HG03103 (cell line): ENCODE data around the gene NSD1.
"Not testable (repeated sequence)": the region's sequence is repeated elsewhere in the genome, so short reads cannot be mapped to it uniquely, and the experiment has no call there.

Experiments used
- ATAC-seq: cut with Tn5 transposase; IDR thresholded peaks from one replicate; pipeline ENCODE4 v1.9.1; 2021; ENCODE audit warnings: low read depth; ENCODE audit not compliant: unreplicated experiment

The NSD1 gene

DNA sequence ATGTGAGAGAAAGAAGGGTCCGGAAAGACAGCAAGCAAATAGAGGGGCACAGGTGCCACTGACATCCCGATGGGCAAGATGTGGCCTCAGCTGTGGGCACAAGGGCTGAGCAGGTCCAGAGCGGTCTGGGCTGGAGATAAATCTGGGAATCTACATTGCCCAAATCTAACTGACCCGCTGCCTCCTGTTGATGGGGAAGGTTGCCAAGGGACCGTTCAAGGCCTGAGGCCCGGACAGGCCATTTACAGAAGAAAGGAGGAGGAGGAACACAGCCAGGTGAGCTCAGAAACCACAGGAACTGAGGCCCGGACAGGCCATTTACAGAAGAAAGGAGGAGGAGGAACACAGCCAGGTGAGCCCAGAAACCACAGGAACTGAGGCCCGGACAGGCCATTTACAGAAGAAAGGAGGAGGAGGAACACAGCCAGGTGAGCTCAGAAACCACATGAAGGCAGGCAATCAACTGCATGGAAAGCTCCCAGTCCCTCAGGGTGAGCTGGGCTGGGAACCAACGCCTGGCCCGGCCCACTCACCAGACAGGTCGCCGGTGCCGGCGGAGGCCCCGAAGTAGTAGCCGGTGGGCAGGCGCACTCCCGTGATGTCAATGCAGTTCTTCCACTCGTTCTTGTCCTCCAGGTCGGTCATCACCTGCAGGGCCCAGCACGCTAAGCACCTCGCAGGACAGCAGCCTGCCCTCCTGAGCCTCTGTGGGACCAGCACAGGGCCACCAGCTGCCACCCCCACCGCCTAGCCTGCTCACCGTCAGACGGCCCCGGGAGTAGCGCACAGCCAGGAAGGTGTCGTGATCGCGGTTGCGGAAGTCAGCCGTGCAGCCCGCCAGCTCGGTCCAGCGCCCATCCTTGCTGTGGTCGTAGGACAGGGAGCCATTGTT is 203.3 kb downstream of the NSD1 start:
- no peak for ATAC-seq

GRCh38 chr5:177338251-177339106 is 204.9 kb downstream of the NSD1 start:
- no peak for ATAC-seq

- ATAC-seq = no peak
Measured at GRCh38 chr5:177339107-177339638, 205.6 kb downstream of the NSD1 start.

DNA sequence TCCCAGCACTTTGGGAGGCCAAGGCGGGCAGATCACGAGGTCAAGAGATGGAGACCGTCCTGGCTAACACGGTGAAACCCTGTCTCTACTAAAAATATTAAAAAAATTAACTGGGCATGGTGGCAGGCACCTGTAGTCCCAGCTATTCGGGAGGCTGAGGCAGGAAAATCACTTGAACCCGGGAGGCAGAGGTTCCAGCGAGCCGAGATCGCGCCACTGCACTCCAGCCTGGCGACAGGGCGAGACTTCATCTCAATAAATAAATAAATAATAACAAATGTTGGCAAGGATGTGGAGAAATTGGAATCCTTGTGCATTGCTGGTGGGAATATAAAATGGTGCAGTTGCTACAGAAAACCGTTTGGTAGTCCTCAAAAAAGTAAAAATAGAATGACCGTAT is 209.4 kb downstream of the NSD1 start:
- not testable (repeated sequence) for ATAC-seq

- ATAC-seq = no peak
Measured at GRCh38 chr5:177343777-177344176, 210.2 kb downstream of the NSD1 start.

DNA sequence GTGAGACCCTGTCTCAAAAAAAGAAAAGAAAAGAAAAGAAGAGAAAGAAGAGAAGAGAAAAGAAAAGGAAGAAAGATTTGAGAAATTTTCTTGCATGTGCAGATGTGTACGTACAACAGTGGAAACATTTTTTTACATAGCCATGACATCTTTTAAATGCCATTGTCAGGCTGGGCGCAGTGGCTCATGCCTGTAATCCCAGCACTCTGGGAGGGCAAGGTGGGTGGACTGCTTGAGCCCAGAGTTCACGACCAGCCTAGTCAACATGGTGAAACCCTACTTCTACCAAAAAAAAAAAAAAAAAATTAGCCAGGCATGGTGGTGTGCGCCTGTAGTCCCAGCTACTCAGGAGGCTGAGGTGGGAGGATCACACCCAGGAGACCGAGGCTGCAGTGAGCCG is 211.3 kb downstream of the NSD1 start:
- no peak for ATAC-seq

DNA sequence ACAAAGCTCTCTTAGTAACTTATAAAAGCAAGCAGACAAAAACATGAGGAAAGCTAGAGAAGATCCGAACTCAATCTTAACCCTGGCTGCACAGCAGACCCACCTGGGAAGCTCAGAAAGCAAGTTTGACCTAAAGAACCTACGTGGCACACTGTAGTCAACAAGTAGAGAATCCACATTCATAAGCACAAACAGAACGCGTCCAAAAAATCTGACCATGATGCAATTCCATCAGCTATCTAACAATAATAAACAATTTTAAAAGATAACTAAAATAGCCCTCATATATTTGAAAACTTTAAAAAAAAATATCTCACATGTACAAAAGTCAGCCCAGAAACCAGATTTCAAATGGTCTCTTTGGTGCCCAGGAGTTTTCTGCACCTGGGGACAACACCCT is 213.2 kb downstream of the NSD1 start:
- no peak for ATAC-seq

GRCh38 chr5:177347699-177348098 is 214.1 kb downstream of the NSD1 start:
- no peak for ATAC-seq

DNA sequence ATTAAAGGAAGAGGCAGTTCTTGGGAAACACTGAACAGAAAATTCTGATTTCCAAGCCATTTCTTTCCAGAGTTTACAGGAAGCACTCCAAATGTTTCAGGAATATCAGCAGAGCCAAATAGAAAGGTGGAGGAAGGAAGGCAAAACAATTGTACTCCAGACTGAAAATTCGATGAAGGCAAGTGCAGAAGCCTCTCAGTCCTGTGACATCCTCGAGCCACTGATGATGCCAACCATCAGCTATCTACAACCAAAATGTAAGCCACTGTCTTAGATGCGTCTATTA is 215.7 kb downstream of the NSD1 start:
- ATAC-seq = no peak

DNA sequence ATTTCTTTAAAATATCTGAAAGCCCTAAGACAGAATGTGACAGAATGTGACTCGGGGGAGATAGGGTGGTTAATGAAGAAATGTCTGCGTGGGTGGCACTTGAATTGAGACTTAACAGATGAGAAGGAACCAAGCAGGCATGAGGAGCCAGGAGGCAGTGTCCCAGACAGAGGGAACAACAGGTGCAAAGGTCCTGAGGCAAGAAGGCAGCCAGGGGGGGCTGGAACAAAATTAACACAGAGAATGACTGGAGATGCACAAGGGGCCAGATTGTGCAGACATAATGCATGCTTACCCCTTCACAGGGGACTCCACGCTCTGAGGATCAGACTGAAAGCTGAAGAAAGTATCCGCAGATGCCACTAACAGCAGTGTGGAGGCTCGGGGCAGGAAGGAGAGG is 216.2 kb downstream of the NSD1 start:
- ATAC-seq = no peak
